SW 1271 (cell line): ENCODE measurements around the gene ALK.

Experiments used
- DNase-seq, 2 experiments: peaks; one replicate each; lab custom pipeline; 2025; lab: John Stamatoyannopoulos, UW

ALK gene

GRCh38 chr2:29400930-29401653 lies 520.3 kb downstream of the ALK start:
- no peak for DNase-seq

- DNase-seq, result no peak
Measured at GRCh38 chr2:29398384-29399237, 522.8 kb downstream of the ALK start.

- no peak for DNase-seq
Measured at GRCh38 chr2:29397713-29398112, 523.7 kb downstream of the ALK start.

GRCh38 chr2:29397039-29397438 lies 524.3 kb downstream of the ALK start:
- no peak for DNase-seq

GRCh38 chr2:29394981-29395350 lies 526.4 kb downstream of the ALK start:
- no peak for DNase-seq

- DNase-seq, result no peak
Measured at GRCh38 chr2:29394311-29394980, 526.9 kb downstream of the ALK start.

GRCh38 chr2:29393676-29394075 lies 527.7 kb downstream of the ALK start:
- DNase-seq, result no peak

- no peak for DNase-seq
Measured at GRCh38 chr2:29392774-29393173, 528.6 kb downstream of the ALK start.

GRCh38 chr2:29390136-29390535 lies 531.2 kb downstream of the ALK start:
- DNase-seq, result no peak

GRCh38 chr2:29389686-29390085 lies 531.7 kb downstream of the ALK start:
- DNase-seq, result no peak

- no peak for DNase-seq
Measured at GRCh38 chr2:29388071-29388470, 533.3 kb downstream of the ALK start.

GRCh38 chr2:29382486-29382885 lies 538.9 kb downstream of the ALK start:
- no peak for DNase-seq

- DNase-seq, result no peak
Measured at GRCh38 chr2:29377788-29378187, 543.6 kb downstream of the ALK start.

GRCh38 chr2:29376541-29376940 lies 544.8 kb downstream of the ALK start:
- no peak for DNase-seq

- no peak for DNase-seq
Measured at GRCh38 chr2:29375843-29376242, 545.5 kb downstream of the ALK start.

- no peak for DNase-seq
Measured at GRCh38 chr2:29374823-29375222, 546.6 kb downstream of the ALK start.

GRCh38 chr2:29373870-29374269 lies 547.5 kb downstream of the ALK start:
- no peak for DNase-seq

GRCh38 chr2:29372185-29372584 lies 549.2 kb downstream of the ALK start:
- DNase-seq, result no peak

- no peak for DNase-seq
Measured at GRCh38 chr2:29370581-29371125, 550.7 kb downstream of the ALK start.

- DNase-seq, result no peak
Measured at GRCh38 chr2:29370173-29370572, 551.2 kb downstream of the ALK start.

GRCh38 chr2:29368659-29369040 lies 552.7 kb downstream of the ALK start:
- no peak for DNase-seq

- DNase-seq, result no peak
Measured at GRCh38 chr2:29367986-29368658, 553.3 kb downstream of the ALK start.
